MCF 10A (cell line): ENCODE data around the gene ANO1. TPM values are rescaled to one million over a fixed set of nuclear protein-coding genes. Genes with fewer than 3 reads are reported as not detected.
A peak's percentile ranks its signal among the peaks of the same experiment; 100 is the strongest.

ENCODE experiments used
- BruUV-seq: library from RNA; stranded (reverse); fragments of 400-500 nt; replicated peaks from 2 replicates; lab custom pipeline; 2021; lab: Mats Ljungman, UMichigan
- CTCF ChIA-PET: fragments of 300-600 bp; sonication (Branson Sonifier 250); formaldehyde crosslinking; extraction: SDS; loops from one replicate; lab custom pipeline; 2021; ENCODE audit warnings: antibody characterized with exemption, inconsistent platforms; lab: Yijun Ruan, JAX
- POLR2A ChIA-PET: fragments of 300-600, 350-650 bp; sonication (Branson Sonifier 250); formaldehyde crosslinking; extraction: SDS; loops from one replicate; lab custom pipeline; 2020; ENCODE audit warnings: antibody characterized with exemption, inconsistent platforms; lab: Yijun Ruan, JAX
- DNase-seq: peaks from one replicate; pipeline ENCODE4 v3.0.0-alpha.2; 2018; ENCODE audit not compliant: unreplicated experiment
- H3K27ac Mint-ChIP-seq: one replicate; pipeline ENCODE4 v1.8.0; 2022; ENCODE audit warnings: mild to moderate bottlenecking, low read depth, mixed read lengths; ENCODE audit not compliant: unreplicated experiment
- H3K27me3 Mint-ChIP-seq: one replicate; pipeline ENCODE4 v1.8.0; 2022; ENCODE audit warnings: mixed read lengths; ENCODE audit not compliant: insufficient read depth, unreplicated experiment
- H3K36me3 Mint-ChIP-seq: one replicate; pipeline ENCODE4 v1.8.0; 2022; ENCODE audit warnings: mild to moderate bottlenecking, moderate library complexity, mixed read lengths; ENCODE audit not compliant: insufficient read depth, unreplicated experiment
- H3K4me1 Mint-ChIP-seq: one replicate; pipeline ENCODE4 v1.8.0; 2022; ENCODE audit warnings: mixed read lengths; ENCODE audit not compliant: insufficient read depth, unreplicated experiment
- H3K4me3 Mint-ChIP-seq: one replicate; pipeline ENCODE4 v1.8.0; 2022; ENCODE audit warnings: mild to moderate bottlenecking, moderate library complexity, mixed read lengths; ENCODE audit not compliant: unreplicated experiment
- H3K9me3 Mint-ChIP-seq: one replicate; pipeline ENCODE4 v1.8.0; 2022; ENCODE audit warnings: mixed read lengths; ENCODE audit not compliant: unreplicated experiment
- CTCF ChIP-seq: fragments of 200-600 bp; IDR thresholded peaks from one replicate; pipeline ENCODE4 v1.8.0; 2022; ENCODE audit warnings: antibody characterized with exemption, mild to moderate bottlenecking; ENCODE audit not compliant: unreplicated experiment
- intact Hi-C: fragments of 100-400 bp; cut with micrococcal nuclease; formaldehyde crosslinking; loops from 2 replicates; pipeline ENCODE4 v1.14.1; 2022
- total RNA-seq: library from RNA; stranded (reverse); gene quantifications from 2 replicates; pipeline ENCODE4 v1.2.3, GENCODE V29; 2022

Gene ANO1
- total RNA-seq, 1 experiment from 2014 or later, result not detected

DNA sequence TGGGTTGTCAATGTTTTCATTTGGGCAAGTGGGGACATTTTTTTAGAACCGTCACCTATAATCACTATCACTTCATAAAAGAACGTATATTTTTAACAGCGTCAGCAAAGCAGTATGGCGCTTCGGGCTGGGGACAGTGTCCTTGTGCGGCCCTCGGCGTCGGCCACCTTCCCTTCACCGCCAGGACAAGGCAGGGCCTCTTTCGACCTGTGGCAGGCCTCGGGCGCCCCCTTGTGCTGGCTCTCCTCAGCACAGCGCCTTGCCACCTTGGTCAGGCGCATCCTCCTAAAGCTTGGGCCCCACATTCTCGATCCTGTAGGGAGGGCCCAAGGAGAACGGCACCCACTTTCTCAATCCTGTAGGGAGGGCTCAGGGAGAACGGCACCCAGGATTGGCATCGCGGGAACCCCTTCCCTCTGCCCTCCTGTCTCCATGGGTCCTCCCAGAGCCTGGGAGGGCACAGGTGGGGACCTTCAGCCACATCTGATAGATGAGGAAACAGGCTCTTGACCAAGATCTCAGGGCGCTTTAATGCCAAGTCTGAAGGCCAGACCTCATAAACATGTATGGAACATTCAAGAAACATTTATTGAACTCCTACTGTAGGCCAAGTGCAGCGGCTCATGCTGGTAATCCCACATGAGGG is 113.5 kb downstream of the ANO1 start:
- Mint-ChIP-seq H3K27ac (no peak overlapping the region), H3K27me3 (no peaks in the 10 kb centered on the region), H3K4me1 (no peaks in the 10 kb centered on the region), H3K36me3 (no peaks in the 10 kb centered on the region), H3K4me3 (no peak overlapping the region), H3K9me3 (no peaks in the 10 kb centered on the region)
- TF ChIP-seq CTCF, result peak; percentile 93
- DNase-seq, result peak; percentile 67
- BruUV-seq, result no TSS peak
- intact Hi-C loops, result loop anchor here (1.0 to 10.0 kb wide), 3 partner anchors 107 to 276 kb away; no protein-coding TSS in a partner anchor
- ChIA-PET POLR2A (no interaction called here), CTCF (interaction anchor here (0.6 to 2.8 kb wide), 17 partner anchors 63 to 515 kb away, joined by 3 to 16 read pairs (median 4); no protein-coding TSS in a partner anchor)

- ChIA-PET CTCF (interaction anchor here (0.7 to 2.8 kb wide), 9 partner anchors 249 to 482 kb away, joined by 3 to 16 read pairs (median 5); no protein-coding TSS in a partner anchor), POLR2A (interaction anchor here (0.6 kb wide), 1 partner anchor 69 kb away, joined by 3 read pairs; no protein-coding TSS in a partner anchor)
- BruUV-seq, result no TSS peak
- H3K4me1 Mint-ChIP-seq, result no peaks in the 10 kb centered on the region
- H3K27me3 Mint-ChIP-seq, result no peaks in the 10 kb centered on the region
- H3K36me3 Mint-ChIP-seq, result no peaks in the 10 kb centered on the region
- no peaks in the 10 kb centered on the region for H3K9me3 Mint-ChIP-seq
- no peak for TF ChIP-seq CTCF
- H3K4me3 Mint-ChIP-seq, result no peak overlapping the region
- no peak overlapping the region for H3K27ac Mint-ChIP-seq
- DNase-seq, result no peak
- intact Hi-C loops, result loop anchor here (10.0 kb wide), 1 partner anchor 108 kb away; no protein-coding TSS in a partner anchor
These were observed 114.7 kb downstream of the ANO1 start for GRCh38 chr11:70192666-70193410.

GRCh38 chr11:70193411-70194292 is 115.5 kb downstream of the ANO1 start:
- DNase-seq, result no peak
- Mint-ChIP-seq H3K27me3 (no peaks in the 10 kb centered on the region), H3K27ac (no peak overlapping the region), H3K36me3 (no peaks in the 10 kb centered on the region), H3K4me3 (no peak overlapping the region), H3K9me3 (no peaks in the 10 kb centered on the region), H3K4me1 (no peaks in the 10 kb centered on the region)
- no peak for TF ChIP-seq CTCF
- BruUV-seq, result no TSS peak
- intact Hi-C loops, result loop anchor here (10.0 kb wide), 1 partner anchor 109 kb away; no protein-coding TSS in a partner anchor
- ChIA-PET CTCF (interaction anchor here (0.6 to 2.8 kb wide), 5 partner anchors 271 to 507 kb away, joined by 3 to 16 read pairs (median 11); no protein-coding TSS in a partner anchor), POLR2A (no interaction called here)
